Neuron (in vitro differentiated cells): ENCODE measurements around the gene SLC30A3.

Source experiments
- H2AFZ ChIP-seq: one replicate; pipeline ENCODE4 v1.6.1; 2013; ENCODE audit warnings: low read depth, mild to moderate bottlenecking, inconsistent platforms, low read length, moderate library complexity
- H3K27me3 ChIP-seq: one replicate; pipeline ENCODE4 v1.6.1; 2013; ENCODE audit warnings: low read length; ENCODE audit not compliant: insufficient read depth
- H3K36me3 ChIP-seq: one replicate; pipeline ENCODE4 v1.6.1; 2013; ENCODE audit warnings: low read length; ENCODE audit not compliant: insufficient read depth
- H3K4me1 ChIP-seq: one replicate; pipeline ENCODE4 v1.6.1; 2013; ENCODE audit warnings: low read length; ENCODE audit not compliant: insufficient read depth
- H3K4me3 ChIP-seq: 2 replicates; pipeline ENCODE4 v1.5.1; 2013; ENCODE audit warnings: mild to moderate bottlenecking, low read length, moderate library complexity
- H3K9me3 ChIP-seq: one replicate; pipeline ENCODE4 v1.6.1; 2013; ENCODE audit warnings: low read length

Gene SLC30A3

GRCh38 chr2:27263287-27264252 lies 723 bp upstream of the SLC30A3 start:
- no peaks in the 10 kb centered on the region for H3K36me3 ChIP-seq
- H3K4me3 ChIP-seq: no peak overlapping the region
- no peaks in the 10 kb centered on the region for H3K9me3 ChIP-seq
- peak overlapping the region; percentile 64 for H2AFZ ChIP-seq
- H3K4me1 ChIP-seq: peaks cover 14% of the 10 kb centered on the region
- H3K27me3 ChIP-seq: peaks cover 82% of the 10 kb centered on the region

GRCh38 chr2:27261926-27262298 lies 935 bp downstream of the SLC30A3 start:
- Histone ChIP-seq H3K4me3 (no peak overlapping the region), H3K36me3 (no peaks in the 10 kb centered on the region), H3K4me1 (peaks cover 14% of the 10 kb centered on the region)

GRCh38 chr2:27261241-27261925 lies 1.5 kb downstream of the SLC30A3 start:
- Histone ChIP-seq H3K27me3 (peaks cover 89% of the 10 kb centered on the region), H3K4me3 (no peak overlapping the region), H2AFZ (peak overlapping the region; percentile 49), H3K4me1 (peaks cover 14% of the 10 kb centered on the region), H3K36me3 (no peaks in the 10 kb centered on the region), H3K9me3 (no peaks in the 10 kb centered on the region)

More at GRCh38 chr2:27261926-27262298, 935 bp downstream of the SLC30A3 start:
- H3K27me3 ChIP-seq: peaks cover 86% of the 10 kb centered on the region
- peak overlapping the region; percentile 49 for H2AFZ ChIP-seq
- no peaks in the 10 kb centered on the region for H3K9me3 ChIP-seq

GRCh38 chr2:27258051-27258450 lies 4.8 kb downstream of the SLC30A3 start:
- Histone ChIP-seq H3K27me3 (peaks cover 76% of the 10 kb centered on the region), H3K9me3 (no peaks in the 10 kb centered on the region), H3K36me3 (no peaks in the 10 kb centered on the region), H3K4me1 (peaks cover under 1% of the 10 kb centered on the region), H3K4me3 (no peak overlapping the region), H2AFZ (no peak overlapping the region)

GRCh38 chr2:27256855-27257454 lies 5.9 kb downstream of the SLC30A3 start:
- H3K4me3 ChIP-seq: no peak overlapping the region
- H3K36me3 ChIP-seq: no peaks in the 10 kb centered on the region
- H3K4me1 ChIP-seq: no peaks in the 10 kb centered on the region
- H3K9me3 ChIP-seq: no peaks in the 10 kb centered on the region
- peaks cover 70% of the 10 kb centered on the region for H3K27me3 ChIP-seq
- no peak overlapping the region for H2AFZ ChIP-seq

GRCh38 chr2:27255660-27256059 lies 7.2 kb downstream of the SLC30A3 start:
- Histone ChIP-seq H3K4me3 (no peak overlapping the region), H3K36me3 (no peaks in the 10 kb centered on the region), H3K9me3 (no peaks in the 10 kb centered on the region), H2AFZ (no peak overlapping the region), H3K27me3 (peaks cover 68% of the 10 kb centered on the region), H3K4me1 (no peaks in the 10 kb centered on the region)

GRCh38 chr2:27255187-27255586 lies 7.7 kb downstream of the SLC30A3 start:
- Histone ChIP-seq H3K36me3 (no peaks in the 10 kb centered on the region), H3K27me3 (peaks cover 63% of the 10 kb centered on the region)

GRCh38 chr2:27251766-27252165 lies 11.1 kb downstream of the SLC30A3 start:
- H3K36me3 ChIP-seq: no peaks in the 10 kb centered on the region
- H3K9me3 ChIP-seq: no peaks in the 10 kb centered on the region
- no peak overlapping the region for H3K4me3 ChIP-seq
- peaks cover 4% of the 10 kb centered on the region for H3K4me1 ChIP-seq
- H2AFZ ChIP-seq: no peak overlapping the region
- H3K27me3 ChIP-seq: peaks cover 35% of the 10 kb centered on the region

More at GRCh38 chr2:27255187-27255586, 7.7 kb downstream of the SLC30A3 start:
- Histone ChIP-seq H2AFZ (no peak overlapping the region), H3K9me3 (no peaks in the 10 kb centered on the region), H3K4me3 (no peak overlapping the region), H3K4me1 (peaks cover 4% of the 10 kb centered on the region)

- Histone ChIP-seq H3K4me1 (peaks cover 4% of the 10 kb centered on the region), H3K4me3 (peak overlapping the region; percentile 2), H3K27me3 (peaks cover 26% of the 10 kb centered on the region), H3K9me3 (no peaks in the 10 kb centered on the region), H3K36me3 (no peaks in the 10 kb centered on the region), H2AFZ (peak overlapping the region; percentile 41)
These were observed 12.0 kb downstream of the SLC30A3 start for GRCh38 chr2:27250652-27251379.

- no peaks in the 10 kb centered on the region for H3K36me3 ChIP-seq
- H3K4me1 ChIP-seq: peaks cover 4% of the 10 kb centered on the region
- peak overlapping the region; percentile 2 for H3K4me3 ChIP-seq
- H3K27me3 ChIP-seq: peaks cover 20% of the 10 kb centered on the region
- peak overlapping the region; percentile 41 for H2AFZ ChIP-seq
- no peaks in the 10 kb centered on the region for H3K9me3 ChIP-seq
These were observed 12.8 kb downstream of the SLC30A3 start for GRCh38 chr2:27249891-27250651.

GRCh38 chr2:27249159-27249890 lies 13.5 kb downstream of the SLC30A3 start:
- no peak overlapping the region for H3K4me3 ChIP-seq
- H3K36me3 ChIP-seq: peaks cover 3% of the 10 kb centered on the region
- H3K27me3 ChIP-seq: peaks cover 16% of the 10 kb centered on the region
- H2AFZ ChIP-seq: no peak overlapping the region
- H3K4me1 ChIP-seq: peaks cover 4% of the 10 kb centered on the region
- H3K9me3 ChIP-seq: no peaks in the 10 kb centered on the region
